Activated CD8-positive, alpha-beta memory T cell treated with anti-CD3 and anti-CD28 coated beads, Interleukin-2, amount 50 U/mL, for 4 hours (primary cell): ENCODE results near the gene GNS.

ENCODE experiments used
- DNase-seq: peaks from one replicate; pipeline ENCODE4 v3.0.0-alpha.2; 2020

The GNS gene

GRCh38 chr12:64733857-64734256 lies 25.3 kb downstream of the GNS start:
- DNase-seq = no peak

- no peak for DNase-seq
Measured at GRCh38 chr12:64731683-64732082, 27.5 kb downstream of the GNS start.

GRCh38 chr12:64730588-64730969 lies 28.6 kb downstream of the GNS start:
- no peak for DNase-seq

GRCh38 chr12:64729909-64730587 lies 29.2 kb downstream of the GNS start:
- no peak for DNase-seq

- DNase-seq = no peak
Measured at GRCh38 chr12:64724201-64724745, 34.9 kb downstream of the GNS start.

GRCh38 chr12:64723630-64724029 lies 35.6 kb downstream of the GNS start:
- no peak for DNase-seq

DNA sequence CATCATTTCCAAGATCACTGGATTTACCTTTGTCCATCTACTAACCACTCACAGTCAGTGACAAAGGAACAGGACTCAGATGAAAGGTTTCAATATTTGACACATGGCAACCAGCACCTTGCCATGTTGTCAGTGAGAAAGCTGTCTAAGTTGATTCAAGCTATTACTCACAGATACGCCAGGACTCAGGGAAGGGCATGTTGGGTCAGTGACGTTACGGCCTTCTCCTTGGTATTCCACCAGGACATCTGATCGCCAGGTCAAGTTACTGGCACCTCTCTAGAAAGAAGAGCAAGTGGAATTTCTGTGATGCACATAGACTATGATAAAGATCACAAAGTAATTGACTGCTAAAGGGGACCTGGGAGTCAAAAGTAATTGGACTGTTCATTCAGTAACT lies 36.4 kb downstream of the GNS start:
- no peak for DNase-seq

GRCh38 chr12:64720884-64721283 lies 38.3 kb downstream of the GNS start:
- DNase-seq = no peak

DNA sequence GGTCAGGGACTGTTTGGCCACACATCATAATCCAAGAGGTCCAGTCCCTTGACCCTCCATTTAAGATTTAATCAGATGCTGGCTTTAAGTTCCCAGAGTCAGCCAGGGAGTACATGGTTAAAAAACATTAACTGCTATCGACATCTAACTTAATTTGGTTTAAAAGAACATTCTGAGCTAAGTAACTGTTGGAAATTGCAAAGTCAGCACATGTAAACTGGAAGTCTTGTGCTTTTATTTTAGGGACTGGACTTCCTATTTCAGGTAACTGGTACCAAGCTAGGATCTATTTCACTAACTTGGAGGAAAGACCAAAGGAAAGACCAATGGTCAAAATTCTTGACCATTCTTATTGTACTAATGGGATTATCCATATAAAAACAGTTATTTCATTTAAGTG lies 40.6 kb downstream of the GNS start:
- no peak for DNase-seq

GRCh38 chr12:64716839-64717455 lies 42.3 kb downstream of the GNS start:
- no peak for DNase-seq

DNA sequence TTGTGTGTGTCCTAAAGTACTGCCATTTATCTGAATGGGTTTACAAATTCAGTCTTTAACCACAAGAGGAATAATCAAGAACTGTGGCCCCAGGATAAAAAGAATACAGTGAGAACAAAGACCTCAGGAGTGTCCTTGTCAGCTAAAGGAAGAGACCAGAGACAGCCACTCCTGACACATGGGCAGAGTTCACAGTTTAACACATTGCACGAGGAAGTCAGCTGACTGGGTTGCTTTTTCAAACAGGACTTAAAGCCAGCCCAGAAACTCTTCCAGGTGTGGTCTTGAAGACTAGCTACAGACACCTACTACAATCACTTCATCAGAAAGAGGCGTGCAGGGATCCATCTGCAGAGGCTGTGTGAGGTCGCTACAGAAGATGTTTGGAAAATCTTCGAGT lies 42.8 kb downstream of the GNS start:
- no peak for DNase-seq

DNA sequence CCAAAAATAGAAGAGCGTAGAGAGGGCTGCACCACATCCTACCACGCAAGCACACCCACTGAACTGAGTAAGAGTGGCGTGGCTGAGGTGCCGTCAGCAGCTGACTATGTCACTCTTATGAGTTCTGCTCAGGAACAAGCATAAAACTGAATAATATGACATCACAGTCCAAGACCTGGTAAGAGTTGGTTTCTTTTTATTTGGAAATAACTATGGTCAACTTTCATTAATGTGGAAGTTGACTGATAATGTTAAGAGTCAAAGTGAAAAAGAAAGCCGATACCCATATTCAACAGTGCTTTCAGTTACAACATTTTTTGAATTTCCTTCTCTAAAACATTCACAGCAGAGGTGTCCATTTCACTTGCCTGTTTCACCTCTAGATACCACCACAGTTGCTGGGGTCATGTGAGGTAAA lies 44.6 kb downstream of the GNS start:
- peak; percentile 26 for DNase-seq

DNA sequence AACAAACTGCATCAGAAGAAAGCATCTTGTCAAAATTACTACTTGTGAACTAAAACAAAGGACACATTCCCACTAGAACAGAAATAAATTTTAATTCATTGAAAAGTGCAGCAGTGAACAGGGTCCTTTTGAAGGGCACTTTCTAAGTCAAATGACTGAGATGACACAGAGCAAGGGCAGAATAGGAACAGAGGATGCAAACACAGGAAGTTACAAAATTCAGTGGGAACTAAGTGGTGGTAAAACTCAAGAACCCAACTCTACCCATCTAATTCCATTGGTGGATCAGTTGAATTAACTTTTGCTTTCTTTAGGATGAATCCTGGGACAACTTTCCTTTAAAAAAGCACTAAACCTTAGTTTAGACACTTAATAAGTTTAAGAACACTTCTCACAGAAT lies 45.8 kb downstream of the GNS start:
- no peak for DNase-seq

DNA sequence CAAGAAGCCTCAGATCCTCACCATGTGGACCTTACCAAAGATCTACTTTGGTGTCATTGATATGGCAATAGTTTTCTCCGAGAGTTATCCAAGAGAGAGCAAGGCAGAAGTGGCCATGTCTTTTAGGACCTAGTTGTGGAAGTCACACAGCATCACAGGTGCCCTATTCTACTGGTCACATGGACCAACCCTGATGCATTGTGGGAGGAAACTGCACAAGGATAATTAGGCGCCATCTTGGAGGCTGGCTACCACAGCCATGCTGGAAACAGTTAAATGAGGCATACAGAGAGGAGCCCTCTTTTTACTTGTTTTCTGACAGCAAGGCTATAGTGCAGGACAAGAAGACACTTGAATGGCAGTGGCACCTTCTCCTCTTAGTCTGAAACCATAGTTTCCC lies 49.8 kb downstream of the GNS start:
- DNase-seq = no peak

DNA sequence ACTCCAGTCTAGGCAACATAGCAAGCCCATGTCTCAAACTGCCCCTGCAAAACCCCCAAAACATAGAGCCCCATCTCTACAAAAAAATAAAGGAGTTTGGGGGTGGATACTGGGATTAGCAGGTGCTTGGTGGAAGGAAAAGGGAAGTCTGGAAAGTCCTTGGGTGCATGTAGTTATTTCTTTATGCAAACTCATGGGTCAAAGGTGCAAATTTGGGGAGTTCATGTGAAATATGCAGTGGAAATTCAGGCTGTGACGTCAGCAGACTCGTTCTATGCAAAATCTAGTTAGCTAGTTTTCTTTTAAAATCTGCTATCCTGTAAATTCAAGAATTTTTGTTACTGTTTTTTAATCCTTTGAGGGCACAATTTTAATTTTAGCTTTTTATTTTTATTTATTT lies 51.3 kb downstream of the GNS start:
- DNase-seq = no peak

- no peak for DNase-seq
Measured at GRCh38 chr12:64707362-64707761, 51.8 kb downstream of the GNS start.

GRCh38 chr12:64706857-64707256 lies 52.3 kb downstream of the GNS start:
- no peak for DNase-seq

- DNase-seq = no peak
Measured at GRCh38 chr12:64706306-64706705, 52.9 kb downstream of the GNS start.

DNA sequence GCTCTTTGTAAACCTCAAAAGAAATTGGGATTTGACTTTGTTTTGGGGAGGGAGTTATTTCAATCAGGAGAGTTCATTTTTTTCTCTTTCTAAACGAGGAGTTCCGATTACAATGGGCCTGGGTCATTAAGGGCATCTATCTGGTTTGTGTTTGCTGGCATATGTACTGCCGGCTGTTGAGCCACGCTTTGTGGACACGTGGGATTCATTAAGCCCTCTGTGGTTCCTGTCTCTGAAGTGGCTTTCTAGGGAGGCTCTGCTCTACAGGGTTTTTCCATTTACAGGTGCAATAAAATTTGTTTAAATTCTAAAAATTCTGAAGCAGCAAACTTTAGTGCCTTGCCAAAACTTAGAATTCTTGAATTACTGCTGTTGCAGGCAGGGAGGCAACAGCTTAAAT lies 57.9 kb downstream of the GNS start:
- DNase-seq = no peak

DNA sequence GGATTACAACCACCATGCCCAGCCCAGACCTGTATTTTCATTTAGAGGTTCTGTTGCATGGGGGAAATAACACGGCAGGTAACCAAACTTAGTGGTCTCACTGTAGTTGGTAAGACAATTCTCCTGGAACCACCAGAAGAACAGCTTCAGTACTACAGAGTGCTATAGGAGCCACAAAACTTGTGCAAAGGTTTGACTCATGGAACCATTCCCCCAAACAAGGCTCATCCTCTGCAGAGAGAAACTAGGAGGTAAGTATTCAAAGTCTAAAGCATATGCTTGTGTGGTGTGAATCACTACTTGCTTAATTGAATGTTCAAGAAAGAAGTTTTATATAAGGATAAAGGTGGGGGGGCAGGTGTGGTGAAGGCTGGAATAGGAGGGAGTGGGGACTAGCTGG lies 58.7 kb downstream of the GNS start:
- no peak for DNase-seq

DNA sequence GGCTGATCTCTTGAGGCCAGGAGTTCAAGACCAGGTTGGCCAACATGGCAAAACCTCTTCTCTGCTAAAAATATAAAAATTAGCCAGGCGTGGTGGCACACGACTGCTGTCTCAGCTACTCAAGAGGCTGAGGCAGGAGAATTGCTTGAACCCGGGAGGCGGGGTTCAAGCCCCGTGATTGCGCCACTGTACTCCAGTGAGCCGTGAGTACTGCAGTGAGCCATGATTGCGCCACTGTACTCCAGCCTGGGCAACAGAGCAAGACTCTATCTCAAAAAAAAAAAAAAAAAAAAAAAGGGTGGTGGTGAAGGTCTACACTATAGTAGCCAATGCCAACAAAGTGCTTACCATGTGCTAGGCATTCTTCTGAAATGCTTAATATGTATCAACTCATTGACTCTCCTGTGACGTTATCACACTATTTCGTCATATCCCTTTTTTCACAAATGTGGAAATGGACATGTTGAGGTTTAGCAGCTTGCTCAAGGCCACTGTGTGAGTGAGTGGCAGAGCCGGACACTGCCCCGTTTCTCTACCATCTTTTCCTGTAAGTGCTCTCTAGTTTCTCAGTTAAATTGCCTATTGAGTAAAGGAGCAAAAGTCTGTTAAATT lies 59.6 kb downstream of the GNS start:
- no peak for DNase-seq

GRCh38 chr12:64696080-64696741 lies 63.0 kb downstream of the GNS start:
- DNase-seq = no peak

- no peak for DNase-seq
Measured at GRCh38 chr12:64695550-64695949, 63.7 kb downstream of the GNS start.
